ENCODE measurements around the gene ARPP21.

The ARPP21 gene

GRCh38 chr3:35639254-35640186, at the start of gene ARPP21:
ARPP21 (plus strand) TSS chr3:35639525; CDS start chr3:35681752, 42,227 bp downstream.
- Histone ChIP-seq H3K9me3 (ENCODE audit: control insufficient read depth in 5 of 5, low read length in 5 of 5) (no peaks in the 10 kb centered on the region), H3K27me3 (ENCODE audit: control insufficient read depth in 5 of 5, insufficient read depth in 4 of 5, low read length in 5 of 5) (peaks cover 0 to 17% (median 6%) of the 10 kb centered on the region in 5 donors), H3K4me1 (ENCODE audit: control insufficient read depth in 5 of 5, insufficient read depth in 5 of 5, low read length in 5 of 5) (peaks cover 0 to 29% (median 15%) of the 10 kb centered on the region in 5 donors), H3K4me3 (ENCODE audit: low read depth in 1 of 5, low read length in 5 of 5) (peak within 1 kb of the TSS; percentile 69 to 83 (median 80)), H3K9ac (ENCODE audit: low read length in 5 of 5) (peak within 1 kb of the TSS in 2 of 5 donors; percentile 12 to 48), H3K27ac (ENCODE audit: low read depth, low read length) (no peak within 1 kb of the TSS), H3K36me3 (ENCODE audit: control insufficient read depth in 5 of 5, insufficient read depth in 5 of 5, low read length in 5 of 5) (no peaks in the 10 kb centered on the region)

- H3K27me3 ChIP-seq (ENCODE audit: control insufficient read depth in 5 of 5, insufficient read depth in 4 of 5, low read length in 5 of 5), result no peaks in the 10 kb centered on the region
- no peak overlapping the region for H3K27ac ChIP-seq (ENCODE audit: low read depth, low read length)
- no peaks in the 10 kb centered on the region for H3K36me3 ChIP-seq (ENCODE audit: control insufficient read depth in 5 of 5, insufficient read depth in 5 of 5, low read length in 5 of 5)
- H3K9ac ChIP-seq (ENCODE audit: low read length in 5 of 5), result no peak overlapping the region
- no peaks in the 10 kb centered on the region for H3K4me1 ChIP-seq (ENCODE audit: control insufficient read depth in 5 of 5, insufficient read depth in 5 of 5, low read length in 5 of 5)
- H3K9me3 ChIP-seq (ENCODE audit: control insufficient read depth in 5 of 5, low read length in 5 of 5), result no peaks in the 10 kb centered on the region
- H3K4me3 ChIP-seq (ENCODE audit: low read depth in 1 of 5, low read length in 5 of 5), result no peak overlapping the region
Measured at GRCh38 chr3:35592589-35593295, 46.6 kb upstream of the ARPP21 start.

- Histone ChIP-seq H3K27me3 (ENCODE audit: control insufficient read depth in 5 of 5, insufficient read depth in 4 of 5, low read length in 5 of 5) (no peaks in the 10 kb centered on the region), H3K27ac (ENCODE audit: low read depth, low read length) (no peak overlapping the region), H3K4me1 (ENCODE audit: control insufficient read depth in 5 of 5, insufficient read depth in 5 of 5, low read length in 5 of 5) (no peaks in the 10 kb centered on the region), H3K9me3 (ENCODE audit: control insufficient read depth in 5 of 5, low read length in 5 of 5) (no peaks in the 10 kb centered on the region), H3K9ac (ENCODE audit: low read length in 5 of 5) (no peak overlapping the region), H3K36me3 (ENCODE audit: control insufficient read depth in 5 of 5, insufficient read depth in 5 of 5, low read length in 5 of 5) (no peaks in the 10 kb centered on the region), H3K4me3 (ENCODE audit: low read depth in 1 of 5, low read length in 5 of 5) (no peak overlapping the region)
Measured at GRCh38 chr3:35594739-35595138, 44.6 kb upstream of the ARPP21 start.

- Histone ChIP-seq H3K9me3 (ENCODE audit: control insufficient read depth in 5 of 5, low read length in 5 of 5) (no peaks in the 10 kb centered on the region), H3K4me3 (ENCODE audit: low read depth in 1 of 5, low read length in 5 of 5) (no peak overlapping the region), H3K4me1 (ENCODE audit: control insufficient read depth in 5 of 5, insufficient read depth in 5 of 5, low read length in 5 of 5) (no peaks in the 10 kb centered on the region), H3K27ac (ENCODE audit: low read depth, low read length) (no peak overlapping the region), H3K9ac (ENCODE audit: low read length in 5 of 5) (no peak overlapping the region), H3K36me3 (ENCODE audit: control insufficient read depth in 5 of 5, insufficient read depth in 5 of 5, low read length in 5 of 5) (no peaks in the 10 kb centered on the region), H3K27me3 (ENCODE audit: control insufficient read depth in 5 of 5, insufficient read depth in 4 of 5, low read length in 5 of 5) (no peaks in the 10 kb centered on the region)
Measured at GRCh38 chr3:35596335-35596995, 42.9 kb upstream of the ARPP21 start.

- Histone ChIP-seq H3K36me3 (ENCODE audit: control insufficient read depth in 5 of 5, insufficient read depth in 5 of 5, low read length in 5 of 5) (no peaks in the 10 kb centered on the region), H3K4me1 (ENCODE audit: control insufficient read depth in 5 of 5, insufficient read depth in 5 of 5, low read length in 5 of 5) (no peaks in the 10 kb centered on the region), H3K4me3 (ENCODE audit: low read depth in 1 of 5, low read length in 5 of 5) (no peak overlapping the region), H3K9ac (ENCODE audit: low read length in 5 of 5) (no peak overlapping the region), H3K27me3 (ENCODE audit: control insufficient read depth in 5 of 5, insufficient read depth in 4 of 5, low read length in 5 of 5) (no peaks in the 10 kb centered on the region), H3K27ac (ENCODE audit: low read depth, low read length) (no peak overlapping the region), H3K9me3 (ENCODE audit: control insufficient read depth in 5 of 5, low read length in 5 of 5) (no peaks in the 10 kb centered on the region)
Measured at GRCh38 chr3:35597490-35597889, 41.8 kb upstream of the ARPP21 start.

- Histone ChIP-seq H3K27me3 (ENCODE audit: control insufficient read depth in 5 of 5, insufficient read depth in 4 of 5, low read length in 5 of 5) (no peaks in the 10 kb centered on the region), H3K4me3 (ENCODE audit: low read depth in 1 of 5, low read length in 5 of 5) (no peak overlapping the region), H3K4me1 (ENCODE audit: control insufficient read depth in 5 of 5, insufficient read depth in 5 of 5, low read length in 5 of 5) (no peaks in the 10 kb centered on the region), H3K9ac (ENCODE audit: low read length in 5 of 5) (no peak overlapping the region), H3K9me3 (ENCODE audit: control insufficient read depth in 5 of 5, low read length in 5 of 5) (no peaks in the 10 kb centered on the region), H3K27ac (ENCODE audit: low read depth, low read length) (no peak overlapping the region), H3K36me3 (ENCODE audit: control insufficient read depth in 5 of 5, insufficient read depth in 5 of 5, low read length in 5 of 5) (no peaks in the 10 kb centered on the region)
Measured at GRCh38 chr3:35598804-35599203, 40.5 kb upstream of the ARPP21 start.

- Histone ChIP-seq H3K36me3 (ENCODE audit: control insufficient read depth in 5 of 5, insufficient read depth in 5 of 5, low read length in 5 of 5) (no peaks in the 10 kb centered on the region), H3K27ac (ENCODE audit: low read depth, low read length) (no peak overlapping the region), H3K4me3 (ENCODE audit: low read depth in 1 of 5, low read length in 5 of 5) (no peak overlapping the region), H3K9me3 (ENCODE audit: control insufficient read depth in 5 of 5, low read length in 5 of 5) (no peaks in the 10 kb centered on the region), H3K4me1 (ENCODE audit: control insufficient read depth in 5 of 5, insufficient read depth in 5 of 5, low read length in 5 of 5) (no peaks in the 10 kb centered on the region), H3K9ac (ENCODE audit: low read length in 5 of 5) (no peak overlapping the region), H3K27me3 (ENCODE audit: control insufficient read depth in 5 of 5, insufficient read depth in 4 of 5, low read length in 5 of 5) (no peaks in the 10 kb centered on the region)
Measured at GRCh38 chr3:35601959-35602358, 37.4 kb upstream of the ARPP21 start.

GRCh38 chr3:35602395-35602936, 36.9 kb upstream of the ARPP21 start:
- Histone ChIP-seq H3K4me3 (ENCODE audit: low read depth in 1 of 5, low read length in 5 of 5) (no peak overlapping the region), H3K36me3 (ENCODE audit: control insufficient read depth in 5 of 5, insufficient read depth in 5 of 5, low read length in 5 of 5) (no peaks in the 10 kb centered on the region), H3K9me3 (ENCODE audit: control insufficient read depth in 5 of 5, low read length in 5 of 5) (no peaks in the 10 kb centered on the region), H3K27ac (ENCODE audit: low read depth, low read length) (no peak overlapping the region), H3K4me1 (ENCODE audit: control insufficient read depth in 5 of 5, insufficient read depth in 5 of 5, low read length in 5 of 5) (no peaks in the 10 kb centered on the region), H3K27me3 (ENCODE audit: control insufficient read depth in 5 of 5, insufficient read depth in 4 of 5, low read length in 5 of 5) (no peaks in the 10 kb centered on the region), H3K9ac (ENCODE audit: low read length in 5 of 5) (no peak overlapping the region)

- H3K9me3 ChIP-seq (ENCODE audit: control insufficient read depth in 5 of 5, low read length in 5 of 5), result no peaks in the 10 kb centered on the region
- peaks cover 0 to 2% (median 0%) of the 10 kb centered on the region in 5 donors for H3K4me1 ChIP-seq (ENCODE audit: control insufficient read depth in 5 of 5, insufficient read depth in 5 of 5, low read length in 5 of 5)
- H3K27ac ChIP-seq (ENCODE audit: low read depth, low read length), result no peak overlapping the region
- no peaks in the 10 kb centered on the region for H3K36me3 ChIP-seq (ENCODE audit: control insufficient read depth in 5 of 5, insufficient read depth in 5 of 5, low read length in 5 of 5)
- no peak overlapping the region for H3K9ac ChIP-seq (ENCODE audit: low read length in 5 of 5)
- no peak overlapping the region for H3K4me3 ChIP-seq (ENCODE audit: low read depth in 1 of 5, low read length in 5 of 5)
- no peaks in the 10 kb centered on the region for H3K27me3 ChIP-seq (ENCODE audit: control insufficient read depth in 5 of 5, insufficient read depth in 4 of 5, low read length in 5 of 5)
Measured at GRCh38 chr3:35616346-35616745, 23.0 kb upstream of the ARPP21 start.
